ENCODE data around the gene LMOD2.

Gene LMOD2

GRCh38 chr7:123674399-123675180 is 18.9 kb downstream of the LMOD2 start:
- no peak for DNase-seq

- no peak for DNase-seq
These were observed 19.5 kb downstream of the LMOD2 start for GRCh38 chr7:123675181-123675473.

DNA sequence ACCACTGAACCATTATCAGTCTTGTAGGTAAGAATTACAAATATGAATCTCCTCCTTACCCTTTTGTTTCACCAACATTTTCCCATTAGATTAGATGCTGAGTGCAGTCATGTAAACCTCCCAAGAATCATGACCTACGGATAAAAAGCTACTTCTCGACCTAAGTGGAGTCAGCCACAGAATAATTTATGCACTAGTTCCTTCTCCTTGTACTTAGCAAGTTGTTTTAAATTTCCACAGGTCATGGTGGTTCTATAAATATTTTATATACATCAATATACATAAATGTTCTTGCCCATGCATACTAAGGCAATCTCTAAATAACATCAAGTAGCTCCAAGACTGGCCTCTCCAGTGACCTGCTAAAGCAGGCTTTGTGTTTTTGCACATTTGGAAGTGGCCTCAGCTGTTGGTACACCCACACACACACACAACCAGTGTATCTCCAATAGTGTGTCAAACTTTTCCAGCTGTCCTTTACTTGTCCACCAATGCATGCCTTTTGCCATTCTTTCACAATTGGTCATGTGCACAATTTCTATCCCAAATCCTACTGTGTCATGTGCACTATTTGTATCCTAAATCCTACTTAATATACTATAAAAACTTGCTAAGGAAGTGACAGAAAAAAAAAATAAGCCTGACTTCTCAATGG is 21.5 kb downstream of the LMOD2 start:
- DNase-seq = no peak

DNA sequence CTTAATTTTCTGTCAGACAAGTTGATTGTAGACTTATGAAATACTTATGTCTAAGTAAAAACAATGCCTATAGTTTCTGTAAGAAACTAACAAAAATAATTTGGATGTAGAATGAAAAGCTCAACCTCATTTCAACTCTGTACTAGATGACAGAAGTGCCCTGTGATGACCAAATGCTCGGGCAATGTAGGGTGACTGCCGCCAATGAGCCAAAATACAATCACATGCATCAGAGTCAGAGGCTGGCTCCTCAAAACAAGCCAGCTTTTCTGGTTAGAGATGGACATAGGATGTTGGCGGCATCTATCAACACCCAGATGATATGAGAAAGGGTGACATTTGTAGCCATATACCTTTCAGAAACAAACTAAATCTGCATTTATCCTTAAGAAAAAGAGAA is 23.9 kb downstream of the LMOD2 start:
- DNase-seq = no peak

DNA sequence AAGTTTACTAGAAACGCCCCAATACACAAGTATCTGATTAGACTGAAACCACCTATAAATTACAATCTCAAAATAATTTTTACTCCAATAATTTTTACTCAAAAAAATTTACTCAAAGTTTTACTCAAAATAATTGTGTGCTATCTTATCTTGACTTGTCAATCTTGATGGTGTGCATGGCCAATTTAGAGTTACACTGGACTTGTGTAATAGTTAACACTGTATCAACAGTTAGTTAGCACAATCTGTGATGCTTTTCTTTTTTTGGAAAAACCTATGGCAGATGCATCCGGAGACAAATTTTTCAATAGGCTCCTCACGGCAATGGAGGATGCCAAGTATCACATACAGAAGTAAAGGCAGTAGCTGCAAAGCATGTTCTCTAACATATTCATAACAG is 24.9 kb downstream of the LMOD2 start:
- no peak for DNase-seq

DNA sequence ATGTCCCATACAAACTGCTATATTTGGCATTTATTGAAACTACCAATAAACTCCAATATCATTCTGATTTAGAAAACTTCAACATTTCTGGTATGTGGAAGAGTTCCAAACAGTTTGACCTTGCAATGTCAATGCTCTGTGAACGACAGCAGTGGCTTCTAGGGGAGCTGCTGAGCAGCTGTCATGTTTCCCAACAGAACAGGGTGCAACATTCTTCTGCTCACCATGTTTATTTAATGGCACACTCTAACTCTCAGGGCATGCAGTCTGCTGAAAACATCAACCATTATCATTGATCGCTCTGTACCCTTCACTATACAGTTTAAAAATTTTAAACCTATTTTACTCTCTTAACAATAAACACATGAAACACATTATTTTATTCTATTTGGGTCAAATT is 25.9 kb downstream of the LMOD2 start:
- DNase-seq = no peak

- peak in 1 of 2 donors; percentile 14 for DNase-seq
These were observed 27.0 kb downstream of the LMOD2 start for GRCh38 chr7:123682690-123683089.

- no peak for DNase-seq
These were observed 31.5 kb downstream of the LMOD2 start for GRCh38 chr7:123687161-123687560.

GRCh38 chr7:123687727-123688126 is 32.1 kb downstream of the LMOD2 start:
- DNase-seq = no peak

GRCh38 chr7:123689250-123689649 is 33.6 kb downstream of the LMOD2 start:
- DNase-seq = no peak

GRCh38 chr7:123690550-123690949 is 34.9 kb downstream of the LMOD2 start:
- no peak for DNase-seq

GRCh38 chr7:123692471-123692877 is 36.8 kb downstream of the LMOD2 start:
- DNase-seq = no peak

DNA sequence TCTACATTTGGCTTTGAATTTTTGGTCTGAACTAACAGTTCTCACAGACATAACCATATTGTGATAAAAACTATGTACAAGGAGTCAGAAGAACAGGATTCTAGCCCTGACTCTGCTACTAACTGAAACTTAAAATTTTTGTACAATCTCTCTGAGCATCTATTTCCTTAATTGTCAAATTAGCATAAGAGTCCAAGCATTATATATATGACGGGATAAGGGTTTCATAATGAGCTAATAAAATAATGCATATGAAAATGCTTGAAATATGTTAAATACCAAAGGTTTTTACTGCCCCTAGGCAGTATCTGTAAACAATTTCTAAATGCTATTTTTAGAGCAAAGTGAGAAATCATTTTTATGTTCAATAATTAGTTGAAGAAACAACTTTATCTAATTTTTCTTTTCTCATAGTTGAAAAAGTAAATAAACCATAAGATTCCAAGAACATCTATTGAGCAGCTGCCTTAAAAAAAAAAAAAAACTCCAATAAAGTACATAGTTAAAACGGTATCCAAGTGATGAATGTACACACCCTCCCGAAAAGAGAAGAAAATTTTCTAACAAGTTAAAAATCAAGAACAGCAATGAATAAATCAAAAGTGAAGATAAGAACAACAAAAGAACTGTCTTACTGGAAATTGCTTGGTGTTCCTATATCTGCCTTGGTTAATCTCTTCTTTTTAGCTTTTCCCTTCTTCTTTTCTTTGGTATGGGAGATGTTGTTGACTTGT is 40.4 kb downstream of the LMOD2 start:
- no peak for DNase-seq

GRCh38 chr7:123705211-123705901 is 49.7 kb downstream of the LMOD2 start:
- DNase-seq = no peak

GRCh38 chr7:123709525-123709924 is 53.9 kb downstream of the LMOD2 start:
- no peak for DNase-seq

DNA sequence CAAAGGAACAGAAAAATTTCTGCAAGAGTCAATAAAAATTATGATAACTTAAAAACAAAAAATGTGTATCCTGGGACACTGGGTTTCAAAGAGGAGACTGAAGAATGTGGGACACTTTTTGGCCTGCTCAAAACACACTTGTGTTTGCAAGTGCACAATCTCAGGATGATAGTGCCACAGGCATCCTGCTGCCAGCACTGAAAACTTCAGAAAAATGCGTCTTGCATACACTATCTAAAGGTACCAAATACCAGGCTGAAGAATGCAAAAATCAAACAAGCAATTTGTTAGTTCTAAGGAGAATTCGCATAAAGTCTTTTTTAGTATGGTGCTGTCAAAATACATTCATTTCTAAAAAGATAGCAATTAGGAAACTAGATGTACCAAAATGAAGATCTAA is 55.0 kb downstream of the LMOD2 start:
- DNase-seq = no peak

DNA sequence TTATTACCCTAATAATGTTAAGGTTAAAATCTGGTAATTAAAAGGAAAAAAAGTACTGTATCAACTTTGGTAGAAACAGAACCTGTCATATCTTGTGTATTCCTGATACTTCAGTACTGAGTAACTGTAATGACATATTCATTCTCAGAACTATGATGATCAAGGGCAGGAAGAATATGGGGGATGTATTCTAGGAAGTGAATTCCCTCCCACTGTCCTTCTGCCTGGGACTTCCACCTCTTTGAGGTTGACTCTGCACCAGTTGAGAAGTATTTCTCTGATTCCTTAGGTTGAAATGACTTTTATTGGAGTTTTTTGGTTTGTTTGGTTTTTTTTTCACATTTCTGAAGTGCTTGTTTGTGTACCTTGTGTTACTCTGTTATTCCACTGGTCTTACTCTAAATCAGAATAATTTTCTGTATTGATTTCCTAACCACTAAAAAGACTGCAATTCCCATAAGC is 56.2 kb downstream of the LMOD2 start:
- DNase-seq = no peak

DNA sequence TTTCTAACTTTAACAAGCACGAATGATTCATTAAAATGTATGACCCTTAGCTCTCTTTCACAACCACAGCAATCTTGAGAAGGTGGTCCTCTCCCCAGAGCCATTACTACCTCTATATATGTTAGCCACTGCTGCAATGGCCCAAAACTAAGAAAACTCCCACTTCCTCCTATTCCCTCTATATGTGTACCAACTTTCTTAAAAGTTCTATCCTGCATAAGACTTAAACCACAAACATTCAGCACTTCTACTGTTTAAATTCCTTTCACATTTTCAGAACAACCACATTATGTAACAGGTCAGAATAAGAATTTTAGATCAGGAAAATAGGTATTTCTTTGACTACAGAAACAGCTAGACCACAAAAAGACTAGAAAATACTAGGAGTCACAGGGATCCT is 57.0 kb downstream of the LMOD2 start:
- DNase-seq = no peak

Measured in activated CD4-positive, alpha-beta T cell treated with anti-CD3 and anti-CD28 coated beads for 4 hours (primary cell).